GM20431 (cell line): ENCODE results near the gene PDZD7.
"Not testable (repeated sequence)": the region's sequence is repeated elsewhere in the genome, so short reads cannot be mapped to it uniquely, and the experiment has no call there.

Experiments
- in situ Hi-C: fragments of 300-500 bp; cut with MseI, MboI; formaldehyde crosslinking; loops from one replicate; pipeline ENCODE4 v1.15.0; 2020; ENCODE audit warnings: low sequenced_read_pairs; ENCODE audit not compliant: unreplicated experiment

The PDZD7 gene

DNA sequence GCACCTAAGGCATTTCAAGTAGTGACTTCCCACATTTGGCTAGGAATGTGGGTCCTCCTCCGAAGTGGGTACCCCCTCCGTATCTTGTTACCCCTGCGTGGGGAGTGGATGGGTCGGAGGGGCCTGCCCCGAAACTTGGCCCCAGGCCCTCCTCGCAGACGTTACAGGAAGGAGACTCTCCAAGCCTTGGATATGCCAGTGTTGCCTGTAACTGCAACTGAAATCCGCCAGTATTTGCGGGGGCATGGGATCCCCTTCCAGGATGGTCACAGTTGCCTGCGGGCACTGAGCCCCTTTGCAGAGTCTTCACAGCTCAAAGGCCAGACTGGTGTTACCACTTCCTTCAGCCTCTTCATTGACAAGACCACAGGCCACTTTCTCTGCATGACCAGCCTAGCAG lies 42.8 kb downstream of the PDZD7 start:
- in situ Hi-C loops = no loop called here

- in situ Hi-C loops = no loop called here
Observed at GRCh38 chr10:100987685-100988049, 43.3 kb downstream of the PDZD7 start.

DNA sequence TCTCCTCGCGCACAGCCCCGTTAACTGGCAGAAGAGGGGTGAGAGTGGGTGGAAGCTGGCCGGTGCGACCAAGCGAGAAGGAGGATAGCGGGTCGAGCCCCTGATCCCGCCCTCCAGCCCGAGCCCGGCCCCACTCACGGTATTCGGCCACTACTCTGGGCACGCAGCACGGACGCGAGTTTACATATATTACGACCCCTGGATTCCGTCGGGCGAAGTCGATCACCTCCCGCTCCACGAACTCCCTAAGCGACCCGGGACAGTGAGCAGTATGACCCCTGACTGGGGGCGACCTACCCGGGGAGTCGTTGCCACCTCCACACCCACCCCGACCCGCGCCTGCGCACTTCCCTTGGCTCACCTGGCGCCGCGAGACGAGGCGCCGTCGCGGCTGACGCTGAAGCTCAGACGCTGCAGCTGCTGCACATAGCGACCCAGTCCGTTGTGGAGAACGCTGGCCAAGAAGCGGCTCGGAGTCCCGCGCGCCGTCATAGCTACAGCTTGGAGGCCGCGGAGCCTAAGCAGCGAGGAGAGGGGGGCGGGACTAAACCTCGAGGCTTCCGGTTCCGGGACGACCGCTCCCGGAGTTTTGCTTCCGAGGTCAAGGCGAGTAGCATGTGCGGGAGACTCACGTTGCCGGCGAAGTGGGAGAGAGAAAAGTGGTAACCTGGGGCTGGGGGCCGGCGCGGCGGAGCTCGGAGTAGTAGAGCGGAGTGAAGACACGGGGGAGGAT lies 43.8 kb downstream of the PDZD7 start, which contains the start of the genes MRPL43 and TWNK:
TSS of gene MRPL43 (minus strand) at position 546 of the 733 bp plus-strand sequence. CDS start at position 492, 54 bp downstream.
TSS of gene TWNK (plus strand) at position 592 of the 733 bp plus-strand sequence. CDS start 668 bp downstream, outside the sequence.
- in situ Hi-C loops = no loop called here

DNA sequence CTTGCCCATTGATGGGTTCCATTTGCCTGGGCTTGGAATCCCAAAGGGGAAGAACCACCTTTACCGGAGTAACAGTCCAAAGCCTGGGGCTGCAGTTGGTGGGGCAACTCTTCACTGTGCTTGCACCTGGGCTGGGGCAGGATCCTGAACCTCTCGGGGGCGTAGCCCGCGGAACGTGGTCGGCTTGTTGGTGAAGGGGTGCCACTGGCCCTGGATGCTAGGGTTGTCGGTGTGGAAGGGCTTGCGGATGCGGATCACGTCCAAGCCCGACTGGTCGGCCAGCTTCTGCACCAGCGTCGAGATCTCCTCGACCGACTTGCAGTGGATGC lies 44.3 kb downstream of the PDZD7 start:
- in situ Hi-C loops = no loop called here

DNA sequence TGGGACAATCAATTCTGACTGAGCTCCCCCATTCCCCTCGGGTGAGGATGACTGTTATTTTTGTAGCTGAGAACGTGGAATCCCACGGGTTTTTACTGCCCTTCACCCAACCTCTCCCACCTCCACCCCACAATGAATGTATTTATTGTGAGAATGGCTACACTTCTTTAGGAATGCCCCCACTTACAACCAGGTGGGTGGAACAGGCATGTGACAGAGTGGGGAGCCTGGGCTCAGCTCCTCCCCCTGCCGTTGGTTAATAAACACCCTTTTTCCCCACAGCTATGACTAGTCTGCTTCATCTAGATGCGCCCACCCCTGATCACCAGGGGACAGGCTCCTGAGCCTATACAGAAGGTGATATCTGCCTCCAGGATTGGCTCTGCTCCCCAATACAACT lies 45.6 kb downstream of the PDZD7 start:
- in situ Hi-C loops = no loop called here

GRCh38 chr10:100984672-100985177 lies 46.2 kb downstream of the PDZD7 start:
- in situ Hi-C loops = no loop called here

GRCh38 chr10:100983868-100984671 lies 46.9 kb downstream of the PDZD7 start:
- in situ Hi-C loops = no loop called here

DNA sequence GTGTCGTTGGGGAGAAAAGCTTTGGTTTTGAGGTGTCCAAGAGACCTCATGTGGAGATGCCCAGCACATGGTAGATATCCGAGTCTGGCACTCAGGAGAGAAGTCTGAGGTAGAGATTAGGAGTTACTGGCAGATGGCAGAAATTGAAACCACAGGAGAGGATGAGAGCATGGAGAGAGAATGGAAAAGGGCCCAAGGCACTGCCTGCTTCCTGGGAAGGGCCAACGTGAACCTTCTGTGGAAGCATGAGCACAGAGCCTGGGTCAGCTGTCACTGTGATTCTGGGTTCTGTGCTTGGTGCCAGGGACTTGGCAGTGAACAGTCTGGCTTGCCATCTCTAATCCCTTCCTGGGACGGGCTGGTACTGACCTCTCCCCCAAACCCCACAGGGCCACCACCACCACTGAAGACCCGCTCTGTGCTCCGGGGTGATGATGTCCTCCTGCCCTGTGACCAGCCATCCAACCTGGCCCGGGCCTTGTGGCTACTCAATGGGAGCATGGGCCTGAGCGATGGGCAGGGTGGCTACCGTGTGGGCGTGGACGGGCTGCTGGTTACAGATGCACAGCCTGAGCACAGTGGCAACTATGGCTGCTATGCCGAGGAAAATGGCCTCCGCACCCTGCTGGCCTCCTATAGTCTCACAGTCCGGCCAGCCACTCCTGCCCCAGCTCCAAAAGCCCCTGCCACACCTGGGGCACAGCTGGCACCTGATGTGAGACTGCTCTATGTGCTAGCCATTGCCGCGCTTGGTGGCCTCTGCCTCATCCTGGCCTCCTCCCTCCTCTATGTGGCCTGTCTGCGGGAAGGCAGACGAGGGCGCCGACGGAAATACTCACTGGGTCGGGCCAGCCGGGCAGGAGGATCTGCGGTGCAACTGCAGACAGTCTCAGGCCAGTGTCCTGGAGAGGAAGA lies 47.8 kb downstream of the PDZD7 start:
- in situ Hi-C loops = no loop called here

- in situ Hi-C loops = no loop called here
Observed at GRCh38 chr10:100981178-100981772, 49.7 kb downstream of the PDZD7 start.

DNA sequence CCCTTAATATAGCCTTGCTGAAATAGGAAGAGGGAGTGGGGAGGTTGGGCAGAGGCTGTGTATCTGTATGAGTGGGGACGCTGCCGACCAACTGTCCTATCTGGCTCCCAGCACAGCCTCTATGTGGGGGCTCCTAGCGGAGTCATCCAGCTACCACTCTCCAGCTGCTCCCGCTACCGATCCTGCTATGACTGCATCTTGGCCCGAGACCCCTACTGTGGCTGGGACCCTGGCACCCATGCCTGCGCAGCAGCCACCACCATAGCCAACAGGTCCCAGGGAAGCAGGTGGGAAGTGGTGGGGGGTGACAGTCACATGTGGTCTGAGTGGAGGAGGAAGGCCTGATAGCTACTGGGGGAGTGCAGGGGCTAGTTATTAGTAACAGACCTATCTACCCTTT lies 50.2 kb downstream of the PDZD7 start:
- in situ Hi-C loops = no loop called here

DNA sequence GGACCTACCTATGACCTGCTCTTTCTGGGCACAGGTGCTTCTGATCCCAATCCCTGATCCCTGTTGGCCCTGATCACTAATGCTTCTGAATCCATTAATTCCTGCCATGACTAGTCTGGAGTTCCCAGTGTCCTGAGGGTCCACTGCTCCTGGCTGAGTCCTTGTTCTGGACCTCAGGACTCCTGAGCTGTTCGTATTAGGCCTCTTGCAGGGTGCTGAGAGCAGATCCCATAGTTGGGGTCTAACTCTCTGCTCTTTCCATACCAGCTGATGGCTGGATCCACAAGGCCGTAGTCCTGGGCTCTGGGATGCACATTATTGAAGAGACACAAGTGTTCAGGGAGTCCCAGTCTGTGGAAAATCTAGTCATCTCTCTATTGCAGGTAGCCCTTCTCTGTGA lies 50.6 kb downstream of the PDZD7 start:
- in situ Hi-C loops = no loop called here

GRCh38 chr10:100979791-100980272 lies 51.1 kb downstream of the PDZD7 start:
- in situ Hi-C loops = no loop called here

DNA sequence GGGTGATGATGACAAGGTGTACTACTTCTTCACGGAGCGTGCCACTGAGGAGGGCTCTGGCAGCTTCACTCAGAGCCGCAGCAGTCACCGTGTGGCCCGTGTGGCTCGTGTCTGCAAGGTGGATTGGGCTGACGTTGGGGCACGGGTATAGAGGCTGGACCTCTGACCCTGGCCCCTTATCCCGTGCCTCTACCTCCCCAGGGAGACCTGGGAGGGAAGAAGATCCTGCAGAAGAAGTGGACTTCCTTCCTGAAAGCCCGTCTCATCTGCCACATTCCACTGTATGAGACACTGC lies 52.1 kb downstream of the PDZD7 start:
- in situ Hi-C loops = no loop called here

DNA sequence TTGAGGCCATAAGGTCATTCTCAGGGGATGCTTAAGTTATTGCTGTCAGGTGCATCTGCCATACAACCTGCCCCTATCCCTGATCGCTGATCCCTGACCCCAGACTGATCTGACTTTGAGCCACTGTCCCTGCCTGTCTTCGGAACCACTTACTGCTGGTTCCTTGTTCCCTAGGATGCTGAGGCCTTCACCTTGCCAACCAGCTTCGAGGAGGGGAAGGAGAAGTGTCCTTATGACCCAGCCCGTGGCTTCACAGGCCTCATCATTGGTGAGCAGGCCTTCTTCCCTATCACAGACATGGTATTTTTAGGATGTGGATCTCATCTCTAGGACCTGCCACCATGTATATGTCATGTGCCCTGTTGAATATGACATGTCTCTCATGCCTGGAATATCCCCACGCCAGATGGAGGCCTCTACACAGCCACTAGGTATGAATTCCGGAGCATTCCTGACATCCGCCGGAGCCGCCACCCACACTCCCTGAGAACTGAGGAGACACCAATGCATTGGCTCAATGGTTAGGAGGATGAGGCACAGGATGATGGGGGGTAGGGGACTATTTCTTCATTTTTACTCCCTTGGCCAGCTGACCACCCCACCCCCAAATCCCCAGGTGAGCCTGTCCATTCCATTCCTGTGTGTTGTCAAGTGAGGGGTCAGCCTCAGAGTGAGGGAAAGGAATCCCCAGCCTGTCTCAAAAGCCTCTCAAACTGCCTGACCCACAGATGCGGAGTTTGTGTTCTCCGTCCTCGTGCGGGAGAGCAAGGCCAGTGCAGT lies 52.6 kb downstream of the PDZD7 start:
- in situ Hi-C loops = no loop called here

GRCh38 chr10:100977436-100977835 lies 53.5 kb downstream of the PDZD7 start:
- in situ Hi-C loops = no loop called here

- in situ Hi-C loops = no loop called here
Observed at GRCh38 chr10:100976906-100977305, 54.0 kb downstream of the PDZD7 start.

GRCh38 chr10:100975397-100975796 lies 55.5 kb downstream of the PDZD7 start:
- in situ Hi-C loops = not testable (repeated sequence)

GRCh38 chr10:100972904-100973535 lies 57.9 kb downstream of the PDZD7 start:
- in situ Hi-C loops = no loop called here
